OCI-LY1 (cell line): ENCODE measurements around the gene ADGRL2.

Source experiments
- CTCF ChIP-seq: fragments of 200-600 bp; sonication (generic), shearing (Covaris generic); IDR thresholded peaks from 2 replicates; pipeline ENCODE4 v1.5.1; 2017; ENCODE audit warnings: mild to moderate bottlenecking, antibody characterized with exemption, low read length, moderate library complexity, mixed read lengths
- EZH2 ChIP-seq: fragments of 200-600 bp; sonication (generic), shearing (Covaris generic); IDR thresholded peaks from 2 replicates; pipeline ENCODE4 v1.8.0; 2017; ENCODE audit warnings: borderline replicate concordance, mixed run types, mild to moderate bottlenecking, antibody characterized with exemption, low read length, moderate library complexity, mixed read lengths

GRCh38 chr1:81982523-81982922, 181.8 kb downstream of the ADGRL2 start:
- TF ChIP-seq CTCF (no peak), EZH2 (no peak)
